GM12878 (cell line): ENCODE results near the gene GLS. TPM values are rescaled to one million over a fixed set of nuclear protein-coding genes. Genes with fewer than 3 reads are reported as not detected.

Source experiments
- ATF7 ChIP-seq: fragments of 450-650 bp; IDR thresholded peaks from 2 replicates; pipeline ENCODE4 v1.6.1; 2016; ENCODE audit warnings: low read depth, mild to moderate bottlenecking
- BCL11A ChIP-seq: IDR thresholded peaks from 2 replicates; pipeline ENCODE4 v1.6.1; 2011; ENCODE audit warnings: low read depth, low read length
- CEBPZ ChIP-seq: fragments of 150-350 bp; IDR thresholded peaks from 2 replicates; pipeline ENCODE4 v1.6.1; 2016; ENCODE audit warnings: low read depth, low read length
- EZH2 ChIP-seq: IDR thresholded peaks from 2 replicates; pipeline ENCODE4 v1.6.1; 2012; ENCODE audit warnings: low read depth, mild to moderate bottlenecking, control low read depth, inconsistent platforms, low read length, borderline replicate concordance; ENCODE audit not compliant: control insufficient read depth
- FOXM1 ChIP-seq: IDR thresholded peaks from 2 replicates; pipeline ENCODE4 v1.6.1; 2012; ENCODE audit warnings: low read depth, mild to moderate bottlenecking, inconsistent platforms, low read length, moderate library complexity
- GATAD2B ChIP-seq: fragments of 450-650 bp; conservative IDR thresholded peaks from 2 replicates; pipeline ENCODE4 v1.6.1; 2017; ENCODE audit warnings: low read depth, mild to moderate bottlenecking, moderate library complexity
- MTA2 ChIP-seq: fragments of 450-650 bp; IDR thresholded peaks from 2 replicates; pipeline ENCODE4 v1.6.1; 2016; ENCODE audit warnings: low read depth, mild to moderate bottlenecking, moderate library complexity
- NR2C1 ChIP-seq: fragments of 450-650 bp; IDR thresholded peaks from 2 replicates; pipeline ENCODE4 v1.6.1; 2017; ENCODE audit warnings: antibody characterized with exemption, mild to moderate bottlenecking, moderate library complexity
- NR2F1 ChIP-seq: fragments of 450-650 bp; conservative IDR thresholded peaks from 2 replicates; pipeline ENCODE4 v1.6.1; 2017; ENCODE audit warnings: mild to moderate bottlenecking
- PKNOX1 ChIP-seq: fragments of 450-650 bp; IDR thresholded peaks from 2 replicates; pipeline ENCODE4 v1.6.1; 2016; ENCODE audit warnings: mild to moderate bottlenecking
- POLR2A ChIP-seq: IDR thresholded peaks from 2 replicates; pipeline ENCODE4 v1.6.1; 2011; ENCODE audit warnings: low read depth, mild to moderate bottlenecking, low read length
- POLR2AphosphoS2 ChIP-seq: IDR thresholded peaks from 2 replicates; pipeline ENCODE4 v1.6.1; 2011; ENCODE audit warnings: low read depth, mild to moderate bottlenecking, low read length, improper control_type of control experiment, moderate library complexity
- POU2F2 ChIP-seq: IDR thresholded peaks from 3 replicates; pipeline ENCODE4 v1.6.1; 2011; ENCODE audit warnings: low read depth, mild to moderate bottlenecking, low read length, borderline replicate concordance
- RUNX3 ChIP-seq: IDR thresholded peaks from 2 replicates; pipeline ENCODE4 v1.6.1; 2012; ENCODE audit warnings: low read length, inconsistent platforms
- SIN3A ChIP-seq: IDR thresholded peaks from 2 replicates; pipeline ENCODE4 v1.6.1; 2012; ENCODE audit warnings: low read depth, low read length, improper control_type of control experiment
- SMAD5 ChIP-seq: IDR thresholded peaks from 2 replicates; pipeline ENCODE4 v1.6.1; 2016; ENCODE audit warnings: antibody characterized with exemption, low read depth
- SP1 ChIP-seq: IDR thresholded peaks from one replicate; pipeline ENCODE4 v1.6.1; 2011; ENCODE audit warnings: low read depth, low read length
- ZBTB4 ChIP-seq: fragments of 450-650 bp; formaldehyde crosslinking; IDR thresholded peaks from 2 replicates; pipeline ENCODE4 v1.4.0; 2022; ENCODE audit warnings: mild to moderate bottlenecking, moderate library complexity
- ZNF274 ChIP-seq: IDR thresholded peaks from one replicate; pipeline ENCODE4 v1.8.0; 2011; ENCODE audit not compliant: insufficient read length, insufficient read depth
- ZNF687 ChIP-seq: fragments of 450-650 bp; IDR thresholded peaks from 2 replicates; pipeline ENCODE4 v1.6.1; 2017; ENCODE audit warnings: mild to moderate bottlenecking, moderate library complexity
- polyA plus RNA-seq, 11 experiments: library from polyadenylated mRNA; depleted of rRNA in 4 of 11; unstranded in 6 of 11; stranded (reverse) in 5 of 11; fragments of >200 nt; fragmentation: Nextera tagmentation in 4 of 11; fragmentation: Illumina TruSeq in 1 of 11; extraction: Ambion mirVana in 4 of 11; extraction: Trizol in 1 of 11; gene quantifications; 1 replicate in 1 of 11; 2 replicates in 10 of 11; pipeline versions ENCODE4 v1.2.1 to v1.2.3, GENCODE V29; 2011 to 2016; ENCODE audit warnings: inconsistent platforms in 2 of 11, missing spikeins in 2 of 11, low read depth in 1 of 11
- total RNA-seq, 4 experiments: library from RNA; depleted of rRNA in 3 of 4; stranded (reverse); fragments of >200 nt in 3 of 4; fragmentation: Illumina TruSeq in 1 of 4; extraction: Trizol in 1 of 4; gene quantifications; 2 replicates each; pipeline versions ENCODE4 v1.2.1 to v1.2.3, GENCODE V29; 2013 to 2021

The GLS gene
- total and polyA plus RNA-seq, 10 of the 15 experiments (the other 5 are each of a cell fraction or from before 2014, with no cell fraction given): 15.7 to 145 (median 70.8) TPM

GRCh38 chr2:190961918-190962487, 81.4 kb downstream of the GLS start (continued):
- no peak for TF ChIP-seq CEBPZ
- TF ChIP-seq POU2F2: 0 out of 3 replicates have a peak, but pooled peaks have one; percentile 44
- no peak for TF ChIP-seq SP1
- no peak for TF ChIP-seq FOXM1
- no peak for TF ChIP-seq ZNF687
- TF ChIP-seq ZBTB4 (CRISPR knock-in tag): peak; percentile 19; the same call in 1 of the 2 replicates
- TF ChIP-seq PKNOX1: peak; percentile 56; the same call in 1 of the 2 replicates
- no peak for TF ChIP-seq NR2F1
- peak; percentile 52; the same call in 1 of the 2 replicates for TF ChIP-seq RUNX3
- no peak for TF ChIP-seq ZNF274
- 0 out of 2 replicates have a peak, but pooled peaks have one; percentile 55 for TF ChIP-seq SMAD5
- TF ChIP-seq ATF7: peak; percentile 84
- TF ChIP-seq MTA2: peak; percentile 61
- no peak for TF ChIP-seq SIN3A
- peak; percentile 68 for TF ChIP-seq POLR2A
- peak; percentile 39; the same call in 1 of the 2 replicates for TF ChIP-seq POLR2AphosphoS2
- TF ChIP-seq EZH2: no peak
- 0 out of 2 replicates have a peak, but pooled peaks have one; percentile 47 for TF ChIP-seq BCL11A
- no peak for TF ChIP-seq GATAD2B
- no peak for TF ChIP-seq NR2C1
